PC-9 (cell line): ENCODE measurements around the gene ABCF3. TPM values are rescaled to one million over a fixed set of nuclear protein-coding genes. Genes with fewer than 3 reads are reported as not detected.

ENCODE experiments used
- microRNA-seq: library from miRNA; unstranded; fragments of <30 nt; microRNA quantifications from one replicate; pipeline ENCODE4 v1.2.0, GENCODE V29; 2021; ENCODE audit warnings: borderline number of aligned reads, borderline replicate concordance
- total RNA-seq: library from RNA; stranded (reverse); gene quantifications from 2 replicates; pipeline ENCODE4 v1.2.3, GENCODE V29; 2021

ABCF3 gene
- total RNA-seq, 1 experiment from 2014 or later: 98.8 TPM

Small RNAs within 50 kb of the gene (microRNA-seq; reads per million reads assigned to microRNA genes)
- gene MIR1224: 4.0 reads per million

Other genes with a start within 250 kb of the ABCF3 start
- 133 and 151 TPM in 2 replicates for gene ABCC5, start 168.3 kb upstream of the ABCF3 start, total RNA-seq
- gene HTR3D, start 154.5 kb upstream of the ABCF3 start, total RNA-seq: not detected in 2 replicates
- gene HTR3C, start 133.2 kb upstream of the ABCF3 start, total RNA-seq: not detected in 2 replicates
- not detected in 2 replicates for gene HTR3E, start 89.1 kb upstream of the ABCF3 start, total RNA-seq
- gene EIF2B5, start 50.8 kb upstream of the ABCF3 start, total RNA-seq: 45.7 and 54.1 TPM in 2 replicates
- 101 and 108 TPM in 2 replicates for gene DVL3, start 30.8 kb upstream of the ABCF3 start, total RNA-seq
- 586 and 606 TPM in 2 replicates for gene AP2M1, start 11.3 kb upstream of the ABCF3 start, total RNA-seq
- 0.53 and 0.76 TPM in 2 replicates for gene VWA5B2, start 43.4 kb downstream of the ABCF3 start, total RNA-seq
- gene ALG3, start 62.8 kb downstream of the ABCF3 start, total RNA-seq: 81.1 and 95.1 TPM in 2 replicates
- gene EEF1AKMT4, start 63.5 kb downstream of the ABCF3 start, total RNA-seq: 11.7 and 12.1 TPM in 2 replicates
- 2.2 and 2.6 TPM in 2 replicates for gene CAMK2N2, start 75.4 kb downstream of the ABCF3 start, total RNA-seq
- not detected in 2 replicates for gene ECE2, start 89.8 kb downstream of the ABCF3 start, total RNA-seq
- 521 and 788 TPM in 2 replicates for gene PSMD2, start 113.0 kb downstream of the ABCF3 start, total RNA-seq
- 657 and 721 TPM in 2 replicates for gene EIF4G1, start 128.4 kb downstream of the ABCF3 start, total RNA-seq
- 25.5 and 28.2 TPM in 2 replicates for gene FAM131A, start 151.4 kb downstream of the ABCF3 start, total RNA-seq
- gene CLCN2, start 175.4 kb downstream of the ABCF3 start, total RNA-seq: 27.1 and 33.0 TPM in 2 replicates
- gene POLR2H, start 175.5 kb downstream of the ABCF3 start, total RNA-seq: 153 and 167 TPM in 2 replicates
- gene THPO, start 192.0 kb downstream of the ABCF3 start, total RNA-seq: not detected in 2 replicates
- gene CHRD, start 193.9 kb downstream of the ABCF3 start, total RNA-seq: not detected in 2 replicates